ENCODE results near the gene RBM47.

The RBM47 gene

DNA sequence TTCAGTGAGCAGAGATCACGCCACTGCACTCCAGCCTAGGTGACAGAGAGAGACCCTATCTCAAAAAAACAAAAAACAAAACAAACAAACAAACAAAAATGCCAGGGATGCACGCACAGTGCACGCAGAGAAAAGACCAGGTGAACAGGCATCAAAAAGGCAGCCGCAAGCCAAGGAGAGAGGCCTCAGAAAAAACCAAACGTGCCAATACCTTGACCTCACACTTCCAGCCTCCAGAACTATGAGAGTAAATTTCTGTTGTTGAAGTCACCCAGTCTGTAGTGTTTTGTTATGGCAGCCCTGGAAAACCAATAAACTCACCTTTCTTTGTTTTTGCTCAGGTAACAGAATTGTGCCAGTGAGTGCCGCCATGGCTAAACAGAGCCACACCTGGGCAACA lies 228.6 kb downstream of the RBM47 start:
- no peaks in the 10 kb centered on the region for H3K9me2 ChIP-seq (replicated peaks; ENCODE audit: insufficient read depth, low read length)
- TF ChIP-seq CTCF (IDR thresholded peaks at IDR 0.05; ENCODE audit: insufficient read depth, low read length, poor library complexity, severe bottlenecking), result no peak
- TF ChIP-seq EZH2phosphoT487 (conservative IDR thresholded peaks at IDR 0.05; ENCODE audit: low read length), result no peak

DNA sequence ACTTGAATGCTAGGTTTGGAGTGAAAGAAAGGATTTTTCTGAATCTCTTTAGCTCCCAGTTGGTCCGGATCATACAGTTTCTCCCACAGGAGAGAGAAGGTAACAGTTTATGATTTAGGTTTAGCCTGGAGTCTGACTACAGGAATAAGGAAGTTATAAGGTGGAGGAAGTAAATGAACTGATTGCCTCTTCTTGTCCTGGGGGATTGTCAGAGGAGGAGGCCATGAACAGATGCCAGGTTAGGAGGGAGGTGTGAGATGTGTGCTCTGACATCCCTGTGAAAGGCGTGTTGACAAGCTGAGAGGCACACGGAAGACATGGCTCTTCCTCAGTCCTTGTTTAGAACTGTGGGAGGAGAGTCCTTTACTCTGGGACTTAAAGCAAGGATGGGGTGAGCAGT lies 230.1 kb downstream of the RBM47 start:
- TF ChIP-seq CTCF (IDR thresholded peaks at IDR 0.05; ENCODE audit: insufficient read depth, low read length, poor library complexity, severe bottlenecking) (no peak), EZH2phosphoT487 (conservative IDR thresholded peaks at IDR 0.05; ENCODE audit: low read length) (no peak)
- Histone ChIP-seq H3K9me2 (replicated peaks; ENCODE audit: insufficient read depth, low read length) (no peaks in the 10 kb centered on the region), H3K27ac (ENCODE audit: low read depth, low read length) (no peak overlapping the region), H3K4me3 (ENCODE audit: insufficient read depth, low read length, poor library complexity, severe bottlenecking) (no peak overlapping the region), H4K20me1 (ENCODE audit: low read depth, low read length) (no peaks in the 10 kb centered on the region), H3K9me3 (ENCODE audit: insufficient read depth, low read length) (no peaks in the 10 kb centered on the region), H2AFZ (ENCODE audit: low read depth, low read length, severe bottlenecking) (no peak overlapping the region), H3F3A (ENCODE audit: insufficient read depth) (no peaks in the 10 kb centered on the region), H3K4me2 (ENCODE audit: low read depth, low read length, poor library complexity, severe bottlenecking) (no peak overlapping the region), H3K79me2 (ENCODE audit: insufficient read depth, low read length) (no peaks in the 10 kb centered on the region), H3K36me3 (ENCODE audit: low read length) (no peaks in the 10 kb centered on the region), H3K9ac (ENCODE audit: low read length) (no peak overlapping the region), H3K27me3 (ENCODE audit: low read length) (no peaks in the 10 kb centered on the region)

More for the DNA sequence above, 228.6 kb downstream of the RBM47 start:
- Histone ChIP-seq H4K20me1 (ENCODE audit: low read depth, low read length) (no peaks in the 10 kb centered on the region), H3K9me3 (ENCODE audit: insufficient read depth, low read length) (no peaks in the 10 kb centered on the region), H3K4me3 (ENCODE audit: insufficient read depth, low read length, poor library complexity, severe bottlenecking) (no peak overlapping the region), H3K9ac (ENCODE audit: low read length) (no peak overlapping the region), H3K79me2 (ENCODE audit: insufficient read depth, low read length) (no peaks in the 10 kb centered on the region), H3K36me3 (ENCODE audit: low read length) (no peaks in the 10 kb centered on the region), H3K27me3 (ENCODE audit: low read length) (no peaks in the 10 kb centered on the region), H3F3A (ENCODE audit: insufficient read depth) (no peaks in the 10 kb centered on the region), H2AFZ (ENCODE audit: low read depth, low read length, severe bottlenecking) (no peak overlapping the region), H3K27ac (ENCODE audit: low read depth, low read length) (no peak overlapping the region), H3K4me2 (ENCODE audit: low read depth, low read length, poor library complexity, severe bottlenecking) (no peak overlapping the region)

GRCh38 chr4:40395908-40396793 lies 233.5 kb downstream of the RBM47 start:
- no peaks in the 10 kb centered on the region for H3K79me2 ChIP-seq (ENCODE audit: insufficient read depth, low read length)
- no peaks in the 10 kb centered on the region for H3K9me3 ChIP-seq (ENCODE audit: insufficient read depth, low read length)
- TF ChIP-seq CTCF (IDR thresholded peaks at IDR 0.05; ENCODE audit: insufficient read depth, low read length, poor library complexity, severe bottlenecking) (no peak), EZH2phosphoT487 (conservative IDR thresholded peaks at IDR 0.05; ENCODE audit: low read length) (no peak)
- H2AFZ ChIP-seq (ENCODE audit: low read depth, low read length, severe bottlenecking), result no peak overlapping the region
- H4K20me1 ChIP-seq (ENCODE audit: low read depth, low read length), result no peaks in the 10 kb centered on the region
- H3K9ac ChIP-seq (ENCODE audit: low read length), result no peak overlapping the region
- H3K27ac ChIP-seq (ENCODE audit: low read depth, low read length), result no peak overlapping the region
- H3K4me3 ChIP-seq (ENCODE audit: insufficient read depth, low read length, poor library complexity, severe bottlenecking), result no peak overlapping the region
- no peaks in the 10 kb centered on the region for H3F3A ChIP-seq (ENCODE audit: insufficient read depth)
- H3K9me2 ChIP-seq (replicated peaks; ENCODE audit: insufficient read depth, low read length), result no peaks in the 10 kb centered on the region
- no peaks in the 10 kb centered on the region for H3K27me3 ChIP-seq (ENCODE audit: low read length)
- H3K36me3 ChIP-seq (ENCODE audit: low read length), result no peaks in the 10 kb centered on the region
- no peak overlapping the region for H3K4me2 ChIP-seq (ENCODE audit: low read depth, low read length, poor library complexity, severe bottlenecking)
